ENCODE measurements around the gene GPR157.

Gene GPR157

GRCh38 chr1:9059891-9060744 is 68.8 kb downstream of the GPR157 start:
- DNase-seq, result no peak

GRCh38 chr1:9058465-9058864 is 70.4 kb downstream of the GPR157 start:
- DNase-seq, result no peak

- no peak for DNase-seq
Observed at GRCh38 chr1:9057851-9058250, 71.1 kb downstream of the GPR157 start.

- no peak for DNase-seq
Observed at GRCh38 chr1:9052272-9053049, 76.4 kb downstream of the GPR157 start.

GRCh38 chr1:9051379-9051778 is 77.5 kb downstream of the GPR157 start:
- DNase-seq, result no peak

- no peak for DNase-seq
Observed at GRCh38 chr1:9050803-9051202, 78.1 kb downstream of the GPR157 start.
